Measurements from ENCODE around the gene FAM193B.

- TF ChIP-seq, protein P1, sequence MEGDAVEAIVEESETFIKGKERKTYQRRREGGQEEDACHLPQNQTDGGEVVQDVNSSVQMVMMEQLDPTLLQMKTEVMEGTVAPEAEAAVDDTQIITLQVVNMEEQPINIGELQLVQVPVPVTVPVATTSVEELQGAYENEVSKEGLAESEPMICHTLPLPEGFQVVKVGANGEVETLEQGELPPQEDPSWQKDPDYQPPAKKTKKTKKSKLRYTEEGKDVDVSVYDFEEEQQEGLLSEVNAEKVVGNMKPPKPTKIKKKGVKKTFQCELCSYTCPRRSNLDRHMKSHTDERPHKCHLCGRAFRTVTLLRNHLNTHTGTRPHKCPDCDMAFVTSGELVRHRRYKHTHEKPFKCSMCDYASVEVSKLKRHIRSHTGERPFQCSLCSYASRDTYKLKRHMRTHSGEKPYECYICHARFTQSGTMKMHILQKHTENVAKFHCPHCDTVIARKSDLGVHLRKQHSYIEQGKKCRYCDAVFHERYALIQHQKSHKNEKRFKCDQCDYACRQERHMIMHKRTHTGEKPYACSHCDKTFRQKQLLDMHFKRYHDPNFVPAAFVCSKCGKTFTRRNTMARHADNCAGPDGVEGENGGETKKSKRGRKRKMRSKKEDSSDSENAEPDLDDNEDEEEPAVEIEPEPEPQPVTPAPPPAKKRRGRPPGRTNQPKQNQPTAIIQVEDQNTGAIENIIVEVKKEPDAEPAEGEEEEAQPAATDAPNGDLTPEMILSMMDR (IDR thresholded peaks at IDR 0.05) = no peak
- no peak for TF ChIP-seq POLR2A (IDR thresholded peaks at IDR 0.05)
Observed at GRCh38 chr5:177503351-177504085, 50.8 kb downstream of the FAM193B start.

All from lower leg skin (tissue), 3 donors.